Mammary epithelial cell (primary cell): ENCODE results near the gene GPATCH4.

Source experiments
- EZH2 ChIP-seq: IDR thresholded peaks from 2 replicates; pipeline ENCODE4 v1.6.1; 2012; ENCODE audit warnings: low read length, inconsistent platforms, borderline replicate concordance
- TF ChIP-seq, protein P1 (sequence below), 2 donors: IDR thresholded peaks in 1 of 2; conservative IDR thresholded peaks in 1 of 2; 2 replicates each; pipeline ENCODE4 v1.5.1; 2011 to 2012; ENCODE audit warnings: inconsistent platforms in 2 of 2, low read length in 2 of 2, mild to moderate bottlenecking in 2 of 2, control low read depth in 1 of 2, low read depth in 1 of 2; ENCODE audit not compliant: insufficient read depth in 1 of 2; ENCODE audit errors: extremely low read depth in 1 of 2

DNA sequence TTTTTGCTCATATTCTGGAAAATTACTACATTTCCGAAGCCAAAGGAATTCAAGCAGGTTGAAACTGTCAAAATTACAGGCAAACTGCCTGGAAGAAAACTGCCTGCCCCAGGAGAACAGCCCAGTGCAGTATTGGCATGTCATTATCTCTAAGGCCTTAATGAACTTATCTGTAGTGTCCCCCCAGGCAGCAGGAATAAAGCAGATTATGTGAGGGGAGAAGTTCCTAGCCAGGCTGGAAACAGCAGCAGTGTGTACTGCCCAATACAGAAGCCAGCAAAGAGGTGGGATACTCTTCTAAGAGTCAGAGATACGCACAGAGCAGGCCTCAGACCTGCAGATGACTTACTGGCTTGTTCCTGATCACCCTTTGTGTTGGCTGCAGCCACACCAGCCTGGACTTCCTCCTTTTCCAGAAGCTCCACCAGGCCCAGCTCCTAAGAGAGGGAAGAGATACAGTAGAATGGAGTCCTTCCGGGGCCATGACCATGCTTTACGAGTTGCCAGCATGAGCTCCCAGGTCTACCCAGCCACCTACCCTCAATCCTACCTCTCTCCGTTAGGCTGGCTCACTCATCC, 40.6 kb downstream of the GPATCH4 start:
- TF ChIP-seq, protein P1, sequence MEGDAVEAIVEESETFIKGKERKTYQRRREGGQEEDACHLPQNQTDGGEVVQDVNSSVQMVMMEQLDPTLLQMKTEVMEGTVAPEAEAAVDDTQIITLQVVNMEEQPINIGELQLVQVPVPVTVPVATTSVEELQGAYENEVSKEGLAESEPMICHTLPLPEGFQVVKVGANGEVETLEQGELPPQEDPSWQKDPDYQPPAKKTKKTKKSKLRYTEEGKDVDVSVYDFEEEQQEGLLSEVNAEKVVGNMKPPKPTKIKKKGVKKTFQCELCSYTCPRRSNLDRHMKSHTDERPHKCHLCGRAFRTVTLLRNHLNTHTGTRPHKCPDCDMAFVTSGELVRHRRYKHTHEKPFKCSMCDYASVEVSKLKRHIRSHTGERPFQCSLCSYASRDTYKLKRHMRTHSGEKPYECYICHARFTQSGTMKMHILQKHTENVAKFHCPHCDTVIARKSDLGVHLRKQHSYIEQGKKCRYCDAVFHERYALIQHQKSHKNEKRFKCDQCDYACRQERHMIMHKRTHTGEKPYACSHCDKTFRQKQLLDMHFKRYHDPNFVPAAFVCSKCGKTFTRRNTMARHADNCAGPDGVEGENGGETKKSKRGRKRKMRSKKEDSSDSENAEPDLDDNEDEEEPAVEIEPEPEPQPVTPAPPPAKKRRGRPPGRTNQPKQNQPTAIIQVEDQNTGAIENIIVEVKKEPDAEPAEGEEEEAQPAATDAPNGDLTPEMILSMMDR (conservative IDR thresholded peaks at IDR 0.05 in 1 of 2, IDR thresholded peaks at IDR 0.05 in 1 of 2; ENCODE audit: extremely low read depth in 1 of 2, insufficient read depth in 1 of 2, low read depth in 1 of 2, low read length in 2 of 2): no peak
- no peak for TF ChIP-seq EZH2
